GM13977 (cell line): Measurements from ENCODE around the gene PRUNE2.

Source experiments
- DNase-seq: peaks from one replicate; pipeline ENCODE4 v3.0.0; 2012; ENCODE audit warnings: low spot score
- CTCF ChIP-seq: IDR thresholded peaks from 2 replicates; pipeline ENCODE4 v1.5.1; 2012; ENCODE audit warnings: mild to moderate bottlenecking, control low read depth; ENCODE audit not compliant: insufficient read depth; ENCODE audit errors: extremely low read depth, missing control alignments
- in situ Hi-C: fragments of 300-500 bp; cut with MboI; formaldehyde crosslinking; loops from one replicate; pipeline ENCODE4 v1.12.0; 2022; ENCODE audit warnings: low sequenced_read_pairs, low pct_unique_long_range_greater_than_20kb, mixed read lengths, inconsistent platforms; ENCODE audit not compliant: unreplicated experiment

Gene PRUNE2

GRCh38 chr9:76707510-76707909 is 198.4 kb downstream of the PRUNE2 start:
- in situ Hi-C loops, result no loop called here
- DNase-seq, result peak; percentile 49
- no peak for TF ChIP-seq CTCF

DNA sequence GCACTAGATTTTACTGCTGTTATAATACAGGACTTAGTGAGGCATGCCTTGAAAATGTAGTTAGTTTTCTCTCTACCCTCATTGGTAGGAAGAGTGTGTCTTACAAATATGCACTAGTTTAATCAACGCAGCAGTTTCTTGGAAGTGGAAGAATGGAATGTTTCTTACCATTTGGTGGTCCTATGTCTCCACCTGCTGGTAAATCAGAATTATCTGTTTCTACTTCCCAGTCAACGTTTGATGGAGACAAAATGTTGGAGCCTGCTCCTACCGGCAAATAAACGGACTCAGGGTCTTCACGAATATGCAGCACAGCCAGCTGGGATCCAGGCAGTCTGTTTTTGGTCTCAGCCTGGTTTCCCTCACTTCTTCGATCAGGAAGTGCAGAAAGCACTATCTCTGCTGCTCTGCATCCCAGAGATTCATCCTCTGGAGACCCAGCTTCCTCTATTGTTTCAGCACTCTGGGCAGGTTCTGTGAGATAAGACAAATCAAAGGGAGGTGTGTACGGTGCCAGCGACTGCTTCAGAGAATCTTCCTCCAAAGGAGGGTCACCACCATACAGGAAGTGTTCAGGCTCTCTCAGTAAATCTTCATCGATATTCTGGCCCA is 201.2 kb downstream of the PRUNE2 start:
- in situ Hi-C loops, result no loop called here
- peak; percentile 33 for DNase-seq
- peak; percentile 68 for TF ChIP-seq CTCF

GRCh38 chr9:76703270-76703669 is 202.6 kb downstream of the PRUNE2 start:
- TF ChIP-seq CTCF, result no peak
- in situ Hi-C loops, result no loop called here

GRCh38 chr9:76701441-76702039 is 204.4 kb downstream of the PRUNE2 start:
- DNase-seq, result no peak
- in situ Hi-C loops, result no loop called here
- no peak for TF ChIP-seq CTCF

More at GRCh38 chr9:76703270-76703669, 202.6 kb downstream of the PRUNE2 start:
- DNase-seq, result no peak

DNA sequence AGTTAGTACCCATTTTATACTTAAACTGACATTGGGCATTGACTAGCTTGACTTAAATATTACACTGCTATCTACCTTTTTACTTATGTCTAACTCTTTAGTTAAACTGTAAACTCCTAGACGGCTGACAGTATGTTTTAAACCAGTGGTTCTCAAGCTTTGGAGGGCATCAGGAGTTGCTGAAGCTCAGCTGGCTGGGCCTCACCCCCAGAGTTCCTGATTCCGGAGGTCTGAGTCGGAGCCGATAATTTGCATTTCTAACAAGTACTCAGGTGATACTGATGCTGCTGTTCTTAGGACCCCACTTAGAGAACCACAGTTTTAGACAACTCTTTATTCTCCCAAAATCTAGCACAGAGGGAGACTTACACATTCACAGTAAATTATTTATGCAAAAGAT is 205.0 kb downstream of the PRUNE2 start:
- in situ Hi-C loops, result no loop called here
- TF ChIP-seq CTCF, result no peak
- no peak for DNase-seq

DNA sequence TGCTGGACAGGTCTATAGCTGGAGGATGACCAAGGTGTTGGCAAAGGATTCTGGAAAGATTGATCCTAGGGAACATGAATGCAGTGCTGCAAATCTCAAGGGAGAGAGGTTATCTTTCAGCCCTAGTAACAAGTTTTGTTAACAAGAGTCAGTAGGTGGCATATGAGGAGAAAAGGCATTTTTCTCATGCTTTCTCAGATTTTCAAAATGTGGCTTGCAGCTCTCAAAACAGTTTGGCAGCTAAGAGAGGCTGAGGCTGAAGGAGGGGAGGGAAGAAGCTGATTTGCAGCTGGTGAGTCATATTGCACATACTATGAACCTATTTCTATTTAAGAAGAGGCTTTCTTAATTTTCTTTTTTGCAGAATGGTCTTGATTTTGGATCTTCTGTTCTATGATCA is 205.9 kb downstream of the PRUNE2 start:
- in situ Hi-C loops, result no loop called here
- no peak for DNase-seq
- TF ChIP-seq CTCF, result no peak
